ENCODE measurements around the gene EFNA1. TPM values are rescaled to one million over a fixed set of nuclear protein-coding genes. Genes with fewer than 3 reads are reported as not detected.

EFNA1 gene
- total and polyA plus RNA-seq, 2 donors (not counting 3 experiments of a cell fraction or from before 2014, with no cell fraction given), result 107 to 289 TPM

GRCh38 chr1:155084722-155085503 lies 42.8 kb upstream of the EFNA1 start:
- intact Hi-C loops (cut with micrococcal nuclease) (loop anchor here (1.0 to 2.0 kb wide), 6 partner anchors 14 to 416 kb away; partner anchors contain the start of genes EFNA4 and ZBTB7B), dilution Hi-C loops (cut with MboI; ENCODE audit: extremely low pct_ligation_motif_present, low sequenced_read_pairs) (no loop called here)
- H3K9ac ChIP-seq (replicated peaks; ENCODE audit: extremely low read depth, insufficient read depth, low read length), result peak overlapping the region; percentile 52
- ChIA-PET POLR2A (interaction anchor here (0.6 to 1.0 kb wide), 3 partner anchors 31 to 41 kb away, joined by 4 to 7 read pairs (median 4); partner anchors contain the start of gene ADAM15), CTCF (interaction anchor here (0.6 to 3.1 kb wide), 56 partner anchors 9 to 525 kb away, joined by 3 to 67 read pairs (median 5); partner anchors contain the start of genes ADAM15, DPM3, EFNA4 and KRTCAP2)
- FAIRE-seq (peak; percentile 98), DNase-seq (ENCODE audit: low read depth, low spot score) (peak; percentile 96)
- peak overlapping the region; percentile 13 to 68 (median 48) for H3K4me3 ChIP-seq (replicated peaks in 1 of 3; ENCODE audit: insufficient read depth in 1 of 3, low read depth in 1 of 3, low read length in 3 of 3)
- no peaks in the 10 kb centered on the region for H4K20me1 ChIP-seq (replicated peaks; ENCODE audit: control insufficient read depth, extremely low read depth, insufficient read depth, low read length)
- H3K4me1 ChIP-seq (ENCODE audit: control insufficient read depth, extremely low read depth, insufficient read depth, low read length), result peaks cover 12% of the 10 kb centered on the region
- no TSS peak for BruUV-seq (replicated peaks)
- H3K36me3 ChIP-seq (ENCODE audit: control insufficient read depth in 2 of 2, extremely low read depth in 1 of 2, insufficient read depth in 2 of 2, low read length in 2 of 2), result no peaks in the 10 kb centered on the region
- H3K79me2 ChIP-seq (ENCODE audit: control insufficient read depth, insufficient read depth, low read length), result no peaks in the 10 kb centered on the region
- peaks cover 26 to 36% of the 10 kb centered on the region in 2 experiments for H3K27me3 ChIP-seq (ENCODE audit: control insufficient read depth in 2 of 2, insufficient read depth in 2 of 2, low read length in 2 of 2)
- TF ChIP-seq MYC (IDR thresholded peaks at IDR 0.05; ENCODE audit: low read depth, low read length) (no peak), POLR2A (IDR thresholded peaks at IDR 0.05; ENCODE audit: low read depth, low read length) (peak; percentile 31), GATA2 (IDR thresholded peaks at IDR 0.05; ENCODE audit: insufficient read depth, insufficient read length, low read depth, low read length) (no peak), FOS (IDR thresholded peaks at IDR 0.05; ENCODE audit: borderline replicate concordance, insufficient read depth, low read length) (no peak), EZH2 (IDR thresholded peaks at IDR 0.05; ENCODE audit: borderline replicate concordance, low read depth, low read length, severe bottlenecking) (no peak), JUN (IDR thresholded peaks at IDR 0.05; ENCODE audit: borderline replicate concordance, insufficient read depth, insufficient read length, low read depth) (no peak), MAX (IDR thresholded peaks at IDR 0.05; ENCODE audit: insufficient read depth, insufficient read length) (no peak), POLR2AphosphoS5 (IDR thresholded peaks at IDR 0.05; ENCODE audit: insufficient read depth, low read depth, low read length) (peak; percentile 46), CTCF (IDR thresholded peaks at IDR 0.05; ENCODE audit: extremely low read depth in 1 of 2, insufficient read depth in 1 of 2, low read depth in 1 of 2, low read length in 2 of 2) (peak; percentile 79 to 90)
- peak overlapping the region; percentile 45 for H3K27ac ChIP-seq (ENCODE audit: insufficient read depth, low read depth, low read length)
- H3K9me1 ChIP-seq (replicated peaks; ENCODE audit: control insufficient read depth, extremely low read depth, insufficient read depth, low read length), result no peaks in the 10 kb centered on the region
- H3K4me2 ChIP-seq (ENCODE audit: insufficient read depth, low read length), result peak overlapping the region; percentile 72
- peak overlapping the region; percentile 79 for H2AFZ ChIP-seq (ENCODE audit: low read depth, low read length)
- H3K9me3 ChIP-seq (replicated peaks; ENCODE audit: control insufficient read depth, insufficient read depth, low read length), result no peaks in the 10 kb centered on the region
